ENCODE results near the gene ACO2. TPM values are rescaled to one million over a fixed set of nuclear protein-coding genes. Genes with fewer than 3 reads are reported as not detected.
A peak's percentile ranks its signal among the peaks of the same experiment; 100 is the strongest.

The ACO2 gene
- total RNA-seq, 4 donors from 2014 or later: 164 to 351 (median 255) TPM

DNA sequence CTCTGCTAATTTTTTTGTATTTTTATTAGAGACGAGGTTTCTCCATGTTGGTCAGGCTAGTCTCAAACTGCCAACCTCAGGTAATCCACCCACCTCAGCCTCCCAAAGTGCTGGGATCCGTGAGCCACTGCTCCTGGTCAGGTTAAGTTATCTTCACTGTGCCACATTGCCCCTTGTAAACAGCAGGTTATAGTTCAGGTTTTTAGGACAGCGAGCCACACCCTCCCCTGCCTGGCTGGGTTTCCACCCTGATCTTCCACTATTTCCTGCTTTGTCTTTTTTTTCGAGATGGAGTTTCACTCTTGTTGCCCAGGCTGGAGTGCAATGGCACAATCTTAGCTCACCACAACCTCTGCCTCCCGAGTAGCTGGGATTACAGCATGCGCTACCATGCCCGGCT, 16.1 kb downstream of the ACO2 start:
- Histone ChIP-seq H3K36me3 (no peaks in the 10 kb centered on the region), H3K9me3 (no peaks in the 10 kb centered on the region), H3K27me3 (no peaks in the 10 kb centered on the region), H3K4me3 (peak overlapping the region in 1 of 4 donors; percentile 22), H3K27ac (peak overlapping the region; percentile 66 to 77 (median 70)), H3K4me1 (peaks cover 27 to 99% (median 58%) of the 10 kb centered on the region in 4 donors)
- in situ Hi-C loops (cut with MboI; ENCODE audit: low pct_ligation_motif_present in 1 of 4, low pct_unique_long_range_greater_than_20kb in 1 of 4, low sequenced_read_pairs in 3 of 4) (no loop called here), intact Hi-C loops (cut with DNase I; ENCODE audit: low total_unique reads) (no loop called here)
- WGBS, 2 donors (ENCODE audit: low coverage in 1 of 2): 46% methylated on average over 7 of the region's 7 CpGs; no CpG with 5 or more reads in 1 of the 2 donors
- DNase-seq: peak; percentile 73
- TF ChIP-seq POLR2AphosphoS5 (IDR thresholded peaks at IDR 0.05) (peak in 2 of 3 donors; percentile 23 to 34), POLR2A (IDR thresholded peaks at IDR 0.05) (no peak)

DNA sequence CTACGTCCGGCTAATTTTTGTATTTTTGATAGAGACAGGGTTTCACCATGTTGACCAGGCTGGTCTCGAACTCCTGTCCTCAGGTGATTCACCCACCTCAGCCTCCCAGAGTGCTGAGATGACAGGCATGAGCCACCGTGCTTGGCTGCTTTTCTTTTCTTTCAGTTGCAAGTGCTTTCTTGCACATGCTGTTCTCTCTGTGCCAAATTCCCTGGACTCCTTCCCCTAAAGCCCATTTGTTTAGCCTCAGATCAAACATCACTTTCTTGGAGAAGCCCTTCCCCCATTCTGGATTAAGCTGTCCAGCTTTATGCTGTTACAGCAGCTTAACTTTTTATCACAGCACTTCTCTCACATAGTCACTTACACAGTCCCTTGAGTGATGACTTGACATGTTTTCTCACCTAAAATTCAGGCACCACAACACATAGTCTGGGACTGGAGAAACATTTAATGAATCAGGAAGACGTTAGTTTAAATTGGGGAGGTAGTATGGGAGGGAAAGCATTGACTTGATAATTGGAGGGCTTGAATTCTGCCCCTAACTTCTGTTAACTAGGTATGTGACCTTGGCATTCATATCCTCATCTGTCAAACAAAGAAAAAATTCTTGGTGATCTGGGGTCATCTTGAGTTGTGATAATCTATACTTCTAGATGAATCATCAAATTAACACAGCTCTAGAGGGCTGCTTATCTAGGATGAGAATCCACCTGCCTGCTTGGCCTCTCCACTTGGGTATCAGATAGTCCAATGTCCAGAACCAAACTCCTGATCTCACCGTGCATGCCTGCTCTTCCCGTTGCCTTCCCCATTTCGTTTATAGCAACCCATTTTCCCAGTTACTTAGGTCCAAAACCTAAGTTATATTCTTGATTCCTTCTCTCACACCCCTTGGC, 18.4 kb downstream of the ACO2 start:
- 26 to 71% methylated on average over 2 to 8 of the region's 8 CpGs for WGBS, 2 donors (ENCODE audit: low coverage in 1 of 2)

DNA sequence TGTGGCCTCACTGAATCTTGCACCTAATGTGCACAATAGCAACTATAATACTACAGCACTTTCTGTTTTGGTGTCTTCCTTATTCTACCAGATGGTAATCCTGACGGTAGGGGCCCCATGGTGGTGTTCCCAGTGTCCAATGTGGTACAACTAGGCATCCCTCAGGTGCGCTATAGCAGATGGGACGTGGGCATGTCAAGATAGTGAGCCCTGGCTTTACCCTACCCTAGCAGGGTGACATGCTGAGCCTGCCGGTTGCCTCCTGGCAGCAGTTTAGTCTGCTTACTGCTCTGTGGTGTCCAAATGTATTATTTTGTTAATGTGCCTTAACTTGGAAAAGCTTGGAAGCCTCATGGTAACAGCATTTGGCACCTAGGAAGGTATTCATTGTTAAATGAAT, 19.2 kb downstream of the ACO2 start:
- peaks cover 14 to 91% (median 46%) of the 10 kb centered on the region in 4 donors for H3K4me1 ChIP-seq
- DNase-seq: no peak
- no peaks in the 10 kb centered on the region for H3K27me3 ChIP-seq
- no peaks in the 10 kb centered on the region for H3K9me3 ChIP-seq
- TF ChIP-seq POLR2A (IDR thresholded peaks at IDR 0.05): no peak
- in situ Hi-C loops (cut with MboI; ENCODE audit: low pct_ligation_motif_present in 1 of 4, low pct_unique_long_range_greater_than_20kb in 1 of 4, low sequenced_read_pairs in 3 of 4): no loop called here
- no peak overlapping the region for H3K27ac ChIP-seq
- WGBS, 2 donors (ENCODE audit: low coverage in 1 of 2): 89% methylated on average over 4 of the region's 4 CpGs; no CpG with 5 or more reads in 1 of the 2 donors
- no peaks in the 10 kb centered on the region for H3K36me3 ChIP-seq
- intact Hi-C loops (cut with DNase I; ENCODE audit: low total_unique reads): no loop called here
- H3K4me3 ChIP-seq: no peak overlapping the region

More for the DNA sequence above, 18.4 kb downstream of the ACO2 start:
- H3K9me3 ChIP-seq: no peaks in the 10 kb centered on the region
- no peak overlapping the region for H3K4me3 ChIP-seq
- intact Hi-C loops (cut with DNase I; ENCODE audit: low total_unique reads) (no loop called here), in situ Hi-C loops (cut with MboI; ENCODE audit: low pct_ligation_motif_present in 1 of 4, low pct_unique_long_range_greater_than_20kb in 1 of 4, low sequenced_read_pairs in 3 of 4) (no loop called here)
- peak overlapping the region; percentile 2 to 70 (median 29) for H3K27ac ChIP-seq
- no peak for DNase-seq
- H3K4me1 ChIP-seq: peaks cover 18 to 99% (median 51%) of the 10 kb centered on the region in 4 donors
- no peaks in the 10 kb centered on the region for H3K36me3 ChIP-seq
- TF ChIP-seq EP300 (IDR thresholded peaks at IDR 0.05; ENCODE audit: low read depth) (no peak), POLR2AphosphoS5 (IDR thresholded peaks at IDR 0.05) (peak in 2 of 3 donors; percentile 9 to 41)
- H3K27me3 ChIP-seq: no peaks in the 10 kb centered on the region

DNA sequence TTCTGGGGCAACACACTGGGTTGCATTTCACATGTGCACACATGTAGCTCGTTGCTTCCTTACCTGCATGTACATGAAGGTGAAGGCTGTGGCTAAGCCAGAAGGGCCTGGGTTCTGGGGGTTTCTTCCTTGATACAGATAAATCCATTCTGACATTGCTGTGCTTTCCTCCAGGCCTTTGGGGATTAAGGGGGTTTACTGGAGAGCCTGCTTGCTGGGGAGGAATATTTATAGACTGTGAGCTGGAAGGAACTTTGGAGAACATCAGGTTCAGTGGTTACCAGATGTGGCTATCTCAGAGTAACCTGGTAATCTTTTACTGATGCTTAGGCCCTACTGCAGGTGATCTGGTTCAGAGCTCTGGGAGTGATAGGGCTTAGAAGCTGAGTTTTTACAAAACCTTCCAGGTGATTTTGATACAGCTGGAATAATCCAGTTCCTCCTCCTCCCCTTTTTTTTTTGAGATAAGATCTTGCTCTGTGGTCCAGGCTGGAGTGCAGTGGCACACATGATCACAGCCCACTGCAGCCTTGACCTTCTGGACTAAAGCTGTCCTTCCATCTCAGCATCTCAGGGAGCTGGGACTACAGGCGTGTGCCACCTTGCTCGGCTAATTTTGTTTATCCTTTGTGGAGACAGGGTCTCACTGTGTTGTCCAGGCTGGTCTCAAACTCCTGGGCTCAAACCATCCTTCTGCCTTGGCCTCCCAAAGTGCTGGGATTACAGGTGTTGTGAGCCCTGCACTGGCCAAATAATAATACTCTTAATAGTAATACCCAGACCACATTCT, 19.9 kb downstream of the ACO2 start:
- intact Hi-C loops (cut with DNase I; ENCODE audit: low total_unique reads): no loop called here
- H3K4me1 ChIP-seq: peaks cover 14 to 84% (median 40%) of the 10 kb centered on the region in 4 donors
- in situ Hi-C loops (cut with MboI; ENCODE audit: low pct_ligation_motif_present in 1 of 4, low pct_unique_long_range_greater_than_20kb in 1 of 4, low sequenced_read_pairs in 3 of 4): no loop called here
- 80% methylated on average over 3 of the region's 3 CpGs; no CpG with 5 or more reads in 1 of the 2 donors for WGBS, 2 donors (ENCODE audit: low coverage in 1 of 2)
- no peak for DNase-seq
- no peak overlapping the region for H3K27ac ChIP-seq
- no peak overlapping the region for H3K4me3 ChIP-seq
- no peaks in the 10 kb centered on the region for H3K9me3 ChIP-seq
- TF ChIP-seq POLR2AphosphoS5 (IDR thresholded peaks at IDR 0.05) (no peak), POLR2A (IDR thresholded peaks at IDR 0.05) (no peak), EP300 (IDR thresholded peaks at IDR 0.05; ENCODE audit: low read depth) (no peak)
- TF ChIP-seq, protein P1, sequence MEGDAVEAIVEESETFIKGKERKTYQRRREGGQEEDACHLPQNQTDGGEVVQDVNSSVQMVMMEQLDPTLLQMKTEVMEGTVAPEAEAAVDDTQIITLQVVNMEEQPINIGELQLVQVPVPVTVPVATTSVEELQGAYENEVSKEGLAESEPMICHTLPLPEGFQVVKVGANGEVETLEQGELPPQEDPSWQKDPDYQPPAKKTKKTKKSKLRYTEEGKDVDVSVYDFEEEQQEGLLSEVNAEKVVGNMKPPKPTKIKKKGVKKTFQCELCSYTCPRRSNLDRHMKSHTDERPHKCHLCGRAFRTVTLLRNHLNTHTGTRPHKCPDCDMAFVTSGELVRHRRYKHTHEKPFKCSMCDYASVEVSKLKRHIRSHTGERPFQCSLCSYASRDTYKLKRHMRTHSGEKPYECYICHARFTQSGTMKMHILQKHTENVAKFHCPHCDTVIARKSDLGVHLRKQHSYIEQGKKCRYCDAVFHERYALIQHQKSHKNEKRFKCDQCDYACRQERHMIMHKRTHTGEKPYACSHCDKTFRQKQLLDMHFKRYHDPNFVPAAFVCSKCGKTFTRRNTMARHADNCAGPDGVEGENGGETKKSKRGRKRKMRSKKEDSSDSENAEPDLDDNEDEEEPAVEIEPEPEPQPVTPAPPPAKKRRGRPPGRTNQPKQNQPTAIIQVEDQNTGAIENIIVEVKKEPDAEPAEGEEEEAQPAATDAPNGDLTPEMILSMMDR (IDR thresholded peaks at IDR 0.05): no peak
- no peaks in the 10 kb centered on the region for H3K36me3 ChIP-seq
- no peaks in the 10 kb centered on the region for H3K27me3 ChIP-seq

DNA sequence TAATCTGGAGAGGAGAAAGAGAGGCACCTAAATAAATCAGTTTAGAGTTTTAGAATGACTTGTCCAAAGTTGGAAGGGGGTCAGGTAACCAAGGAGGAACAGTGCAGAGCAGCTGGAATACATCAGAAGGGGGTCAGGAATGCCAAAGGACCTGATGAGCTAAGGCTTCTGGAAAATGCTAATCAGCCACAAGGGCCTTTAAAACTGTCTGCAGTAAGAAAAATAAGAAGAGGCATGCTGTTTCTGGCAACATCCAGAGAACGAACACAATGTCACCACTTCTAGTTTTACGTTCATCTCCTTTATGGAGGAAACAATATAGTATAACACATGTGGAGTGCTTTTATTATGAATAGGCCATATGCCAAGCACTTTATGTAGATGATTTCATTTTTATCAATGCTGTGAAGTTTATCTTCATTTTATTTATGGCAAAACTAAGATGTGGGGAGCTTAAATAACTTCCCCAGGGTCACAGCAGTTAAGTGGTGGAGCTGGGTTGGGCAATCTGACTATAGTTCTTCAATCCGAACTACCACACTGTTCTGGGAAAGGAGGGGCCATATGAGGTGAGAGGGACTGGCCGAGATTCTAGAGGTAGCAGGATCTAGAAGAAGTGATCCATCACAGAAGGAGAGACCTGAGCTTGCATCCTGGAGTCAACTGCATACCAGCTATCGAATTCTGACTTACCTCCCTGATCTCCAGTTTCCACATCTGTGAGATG, 22.6 kb downstream of the ACO2 start:
- H3K4me1 ChIP-seq: peaks cover 14 to 57% (median 29%) of the 10 kb centered on the region in 4 donors
- intact Hi-C loops (cut with DNase I; ENCODE audit: low total_unique reads): no loop called here
- 44 to 62% methylated on average over 3 to 5 of the region's 5 CpGs for WGBS, 2 donors (ENCODE audit: low coverage in 1 of 2)
- in situ Hi-C loops (cut with MboI; ENCODE audit: low pct_ligation_motif_present in 1 of 4, low pct_unique_long_range_greater_than_20kb in 1 of 4, low sequenced_read_pairs in 3 of 4): no loop called here
- peak overlapping the region; percentile 23 to 77 (median 66) for H3K27ac ChIP-seq
- H3K36me3 ChIP-seq: no peaks in the 10 kb centered on the region
- no peak for TF ChIP-seq EP300 (IDR thresholded peaks at IDR 0.05; ENCODE audit: low read depth)
- TF ChIP-seq POLR2A (IDR thresholded peaks at IDR 0.05): no peak
- TF ChIP-seq POLR2AphosphoS5 (IDR thresholded peaks at IDR 0.05): peak; percentile 62 to 88 (median 68)
- no peaks in the 10 kb centered on the region for H3K9me3 ChIP-seq
- H3K4me3 ChIP-seq: no peak overlapping the region
- H3K27me3 ChIP-seq: no peaks in the 10 kb centered on the region
- DNase-seq: no peak
